IPS DF 19.7 (cell line): Measurements from ENCODE around the gene RNF157.
"Not testable (repeated sequence)": the region's sequence is repeated elsewhere in the genome, so short reads cannot be mapped to it uniquely, and the experiment has no call there.

Experiments used
- DNase-seq: peaks from one replicate; pipeline ENCODE4 v3.0.0-alpha.2; 2013; ENCODE audit warnings: low read depth, low spot score

Gene RNF157

GRCh38 chr17:76254275-76254674, 14.0 kb upstream of the RNF157 start:
- no peak for DNase-seq

GRCh38 chr17:76253841-76254240, 13.5 kb upstream of the RNF157 start:
- no peak for DNase-seq

GRCh38 chr17:76252967-76253766, 12.9 kb upstream of the RNF157 start:
- not testable (repeated sequence) for DNase-seq

- DNase-seq = no peak
Observed at GRCh38 chr17:76252040-76252954, 12.0 kb upstream of the RNF157 start.

GRCh38 chr17:76251478-76252039, 11.3 kb upstream of the RNF157 start:
- DNase-seq = no peak

GRCh38 chr17:76250141-76250540, 9.8 kb upstream of the RNF157 start:
- no peak for DNase-seq

GRCh38 chr17:76248013-76248782, 7.9 kb upstream of the RNF157 start:
- DNase-seq = no peak

GRCh38 chr17:76247304-76247703, 7.0 kb upstream of the RNF157 start:
- no peak for DNase-seq

GRCh38 chr17:76246080-76247066, 6.1 kb upstream of the RNF157 start:
- DNase-seq = no peak

GRCh38 chr17:76244721-76245120, 4.4 kb upstream of the RNF157 start:
- not testable (repeated sequence) for DNase-seq

- DNase-seq = no peak
Observed at GRCh38 chr17:76243826-76244679, 3.8 kb upstream of the RNF157 start.

GRCh38 chr17:76241691-76242255, 1.5 kb upstream of the RNF157 start:
- DNase-seq = no peak

- DNase-seq = no peak
Observed at GRCh38 chr17:76241204-76241538, 878 bp upstream of the RNF157 start.

GRCh38 chr17:76239538-76240274, 587 bp downstream of the RNF157 start:
- no peak for DNase-seq

- no peak for DNase-seq
Observed at GRCh38 chr17:76238847-76239537, 1.3 kb downstream of the RNF157 start.

GRCh38 chr17:76237859-76238313, 2.4 kb downstream of the RNF157 start:
- no peak for DNase-seq

- DNase-seq = no peak
Observed at GRCh38 chr17:76236603-76237002, 3.7 kb downstream of the RNF157 start.

- no peak for DNase-seq
Observed at GRCh38 chr17:76235883-76236282, 4.4 kb downstream of the RNF157 start.
